Left lobe of liver (tissue), 2 donors: ENCODE results near the gene KIF12. TPM values are rescaled to one million over a fixed set of nuclear protein-coding genes. Genes with fewer than 3 reads are reported as not detected.
A peak's percentile ranks its signal among the peaks of the same experiment; 100 is the strongest.
"Not testable (repeated sequence)": the region's sequence is repeated elsewhere in the genome, so short reads cannot be mapped to it uniquely, and the experiment has no call there.

Experiments used
- ATAC-seq: fragments of 200-7000 bp; cut with Tn5 transposase; one replicate; pipeline ENCODE4 v1.9.1; 2020; ENCODE audit warnings: mild to moderate bottlenecking, moderate library complexity
- DNase-seq: peaks from one replicate; pipeline ENCODE4 v3.0.0-alpha.2; 2020; ENCODE audit warnings: low spot score
- total RNA-seq: library from RNA; stranded (reverse); gene quantifications from one replicate; pipeline ENCODE4 v1.2.1, GENCODE V29; 2021
- donor health status: DM: no; HTN: no; CAD: no; lungs with moderate emphysema.
- donor health status: DM: no; HTN: yes; CAD: no.

The KIF12 gene
- total RNA-seq, 1 donor from 2014 or later, result 18.5 TPM

- DNase-seq (peak; percentile 37), ATAC-seq (no peak)
Measured at GRCh38 chr9:114087721-114088120, 11.4 kb downstream of the KIF12 start.

GRCh38 chr9:114086607-114087006, 12.5 kb downstream of the KIF12 start:
- ATAC-seq (no peak), DNase-seq (no peak)

GRCh38 chr9:114086009-114086408, 13.1 kb downstream of the KIF12 start:
- DNase-seq (no peak), ATAC-seq (no peak)

- ATAC-seq (no peak), DNase-seq (no peak)
Measured at GRCh38 chr9:114085387-114085789, 13.7 kb downstream of the KIF12 start.

- no peak for ATAC-seq
- DNase-seq, result no peak
Measured at GRCh38 chr9:114084282-114085073, 14.6 kb downstream of the KIF12 start.

- DNase-seq (no peak), ATAC-seq (no peak)
Measured at GRCh38 chr9:114083666-114084065, 15.4 kb downstream of the KIF12 start.

GRCh38 chr9:114082763-114083412, 16.2 kb downstream of the KIF12 start:
- not testable (repeated sequence) for DNase-seq, ATAC-seq

- ATAC-seq, result peak; percentile 66
- DNase-seq, result peak; percentile 94
Measured at GRCh38 chr9:114082017-114082762, 16.9 kb downstream of the KIF12 start.

- ATAC-seq, result peak; percentile 22
- no peak for DNase-seq
Measured at GRCh38 chr9:114081441-114082016, 17.6 kb downstream of the KIF12 start.

- DNase-seq (peak; percentile 90), ATAC-seq (peak; percentile 50)
Measured at GRCh38 chr9:114080773-114081440, 18.2 kb downstream of the KIF12 start.

- no peak for DNase-seq
- ATAC-seq, result peak; percentile 2
Measured at GRCh38 chr9:114080195-114080772, 18.8 kb downstream of the KIF12 start.

- ATAC-seq (no peak), DNase-seq (no peak)
Measured at GRCh38 chr9:114078781-114079156, 20.3 kb downstream of the KIF12 start.

GRCh38 chr9:114078021-114078780, 20.9 kb downstream of the KIF12 start, which contains the start of gene AMBP:
AMBP (minus strand) TSS chr9:114078300; CDS start chr9:114078209, 91 bp downstream.
- ATAC-seq (peak; percentile 50), DNase-seq (peak; percentile 98)

- DNase-seq, result peak; percentile 80
Measured at GRCh38 chr9:114077162-114077837, 21.8 kb downstream of the KIF12 start.

GRCh38 chr9:114076237-114077161, 22.6 kb downstream of the KIF12 start:
- peak; percentile 7 for ATAC-seq
- DNase-seq, result no peak

More at GRCh38 chr9:114077162-114077837, 21.8 kb downstream of the KIF12 start:
- peak; percentile 2 for ATAC-seq

- ATAC-seq (no peak), DNase-seq (no peak)
Measured at GRCh38 chr9:114075602-114076001, 23.5 kb downstream of the KIF12 start.
